ENCODE results near the gene CEP57L1. TPM values are rescaled to one million over a fixed set of nuclear protein-coding genes. Genes with fewer than 3 reads are reported as not detected.

The CEP57L1 gene
- total RNA-seq, 1 experiment from 2014 or later = 20.7 TPM

- TF ChIP-seq JUND (IDR thresholded peaks at IDR 0.05) = no peak
These were observed 453 bp downstream of the CEP57L1 start (continued) for GRCh38 chr6:109095835-109096084.

GRCh38 chr6:109096208-109096607 lies 901 bp downstream of the CEP57L1 start:
- peaks cover 27% of the 10 kb centered on the region for H3K79me2 ChIP-seq (ENCODE audit: insufficient read depth, low read length)

GRCh38 chr6:109097661-109098060 lies 2.4 kb downstream of the CEP57L1 start:
- RAD21 ChIA-PET (ENCODE audit: low non-redundant PET in 1 of 2, low total read pairs in 2 of 2, uncharacterized antibody in 2 of 2, unreplicated experiment in 2 of 2) = no interaction called here
- Histone ChIP-seq H3K27me3 (ENCODE audit: insufficient read depth, low read length) (no peaks in the 10 kb centered on the region), H3K79me2 (ENCODE audit: insufficient read depth, low read length) (peaks cover 27% of the 10 kb centered on the region), H3K4me1 (ENCODE audit: control insufficient read depth in 1 of 2, insufficient read depth in 2 of 2, low read length in 2 of 2) (peaks cover 2 to 19% of the 10 kb centered on the region in 2 experiments; a peak in 3 of 4 replicates), H2AFZ (ENCODE audit: low read depth, low read length, poor library complexity, severe bottlenecking) (no peak overlapping the region), H3K27ac (ENCODE audit: low read depth, low read length) (no peak overlapping the region), H3K9me2 (ENCODE audit: insufficient read depth) (no peaks in the 10 kb centered on the region), H4K20me1 (ENCODE audit: insufficient read depth) (no peaks in the 10 kb centered on the region), H3K4me2 (ENCODE audit: low read length) (no peak overlapping the region), H3K36me3 (ENCODE audit: control insufficient read depth in 1 of 2, insufficient read depth in 2 of 2, low read length in 2 of 2) (no peaks in the 10 kb centered on the region), H3K9me3 (ENCODE audit: control insufficient read depth in 1 of 2, insufficient read depth in 1 of 2, low read depth in 1 of 2, low read length in 2 of 2) (no peaks in the 10 kb centered on the region), H3K9ac (ENCODE audit: low read length) (no peak overlapping the region), H3K4me3 (replicated peaks in 1 of 2; ENCODE audit: low read depth in 1 of 2, low read length in 2 of 2) (no peak overlapping the region)
- intact Hi-C loops (cut with micrococcal nuclease) = no loop called here
- CTCF ChIA-PET = no interaction called here
- POLR2A ChIA-PET = no interaction called here
- DNase-seq (ENCODE audit: low read depth, low spot score) = no peak
- ATAC-seq = no peak
- BruUV-seq (replicated peaks) = no TSS peak
- no peak for TF ChIP-seq EZH2 (IDR thresholded peaks at IDR 0.05)
- TF ChIP-seq TCF7L2 (IDR thresholded peaks at IDR 0.05; ENCODE audit: borderline replicate concordance, extremely low read depth, insufficient read depth, insufficient read length) = no peak
- no peak for TF ChIP-seq JUND (IDR thresholded peaks at IDR 0.05)
- TF ChIP-seq SP1 (IDR thresholded peaks at IDR 0.05; ENCODE audit: low read depth) = no peak
- no peak for TF ChIP-seq ZNF274 (IDR thresholded peaks at IDR 0.05; ENCODE audit: low read depth, low read length)
- no peak for TF ChIP-seq POLR2AphosphoS5 (IDR thresholded peaks at IDR 0.05; ENCODE audit: low read depth, low read length)
- TF ChIP-seq YY1 (IDR thresholded peaks at IDR 0.05; ENCODE audit: extremely low read depth, insufficient replicate concordance, low read depth, low read length) = no peak
- TF ChIP-seq SIN3A (IDR thresholded peaks at IDR 0.05; ENCODE audit: low read depth) = no peak
- TF ChIP-seq SRF (IDR thresholded peaks at IDR 0.05; ENCODE audit: low read depth) = no peak
- TF ChIP-seq POLR2A (IDR thresholded peaks at IDR 0.05; ENCODE audit: borderline replicate concordance, extremely low read depth, insufficient read depth, insufficient read length) = no peak
- TF ChIP-seq CEBPB (IDR thresholded peaks at IDR 0.05; ENCODE audit: low read depth) = no peak
- no peak for TF ChIP-seq ZBTB33 (IDR thresholded peaks at IDR 0.05; ENCODE audit: extremely low read depth, insufficient replicate concordance, low read length)
- no peak for TF ChIP-seq CBX3 (IDR thresholded peaks at IDR 0.05; ENCODE audit: low read depth)

More at GRCh38 chr6:109096208-109096607, 901 bp downstream of the CEP57L1 start:
- H3K9ac ChIP-seq (ENCODE audit: low read length) = peak overlapping the region; percentile 87
- intact Hi-C loops (cut with micrococcal nuclease) = no loop called here
- ATAC-seq (no peak), DNase-seq (ENCODE audit: low read depth, low spot score) (no peak)
- POLR2A ChIA-PET = no interaction called here
- BruUV-seq (replicated peaks) = no TSS peak
- no peaks in the 10 kb centered on the region for H3K27me3 ChIP-seq (ENCODE audit: insufficient read depth, low read length)
- H3K4me3 ChIP-seq (replicated peaks in 1 of 2; ENCODE audit: low read depth in 1 of 2, low read length in 2 of 2) = peak overlapping the region; percentile 73 to 87
- CTCF ChIA-PET = no interaction called here
- no peaks in the 10 kb centered on the region for H3K36me3 ChIP-seq (ENCODE audit: control insufficient read depth in 1 of 2, insufficient read depth in 2 of 2, low read length in 2 of 2)
- TF ChIP-seq ZBTB33 (IDR thresholded peaks at IDR 0.05; ENCODE audit: extremely low read depth, insufficient replicate concordance, low read length) = no peak
- no peak for TF ChIP-seq ELF1 (IDR thresholded peaks at IDR 0.05; ENCODE audit: borderline replicate concordance, low read depth)
- H3K9me3 ChIP-seq (ENCODE audit: control insufficient read depth in 1 of 2, insufficient read depth in 1 of 2, low read depth in 1 of 2, low read length in 2 of 2) = no peaks in the 10 kb centered on the region
- H3K4me1 ChIP-seq (ENCODE audit: control insufficient read depth in 1 of 2, insufficient read depth in 2 of 2, low read length in 2 of 2) = peaks cover 2 to 19% of the 10 kb centered on the region in 2 experiments; a peak in 3 of 4 replicates
- no peaks in the 10 kb centered on the region for H3K9me2 ChIP-seq (ENCODE audit: insufficient read depth)
- H3K27ac ChIP-seq (ENCODE audit: low read depth, low read length) = no peak overlapping the region
- RAD21 ChIA-PET (ENCODE audit: low non-redundant PET in 1 of 2, low total read pairs in 2 of 2, uncharacterized antibody in 2 of 2, unreplicated experiment in 2 of 2) = no interaction called here
- no peak overlapping the region for H2AFZ ChIP-seq (ENCODE audit: low read depth, low read length, poor library complexity, severe bottlenecking)
- H3K4me2 ChIP-seq (ENCODE audit: low read length) = peak overlapping the region; percentile 85
- no peaks in the 10 kb centered on the region for H4K20me1 ChIP-seq (ENCODE audit: insufficient read depth)

Measured in HCT116 (cell line).